Trophoblast cell (in vitro differentiated cells and primary cell): ENCODE data around the gene MAPK7.

Source experiments
- DNase-seq, 2 donors: peaks; one replicate each; pipeline ENCODE4 v3.0.0-alpha.2; 2016
- H2AFZ ChIP-seq: 2 replicates; pipeline ENCODE4 v1.6.1; 2013; ENCODE audit warnings: low read length, moderate library complexity, mild to moderate bottlenecking; ENCODE audit not compliant: insufficient read depth, poor library complexity
- H2AK5ac ChIP-seq: 2 replicates; pipeline ENCODE4 v1.6.1; 2013; ENCODE audit warnings: mild to moderate bottlenecking, low read length
- H2BK120ac ChIP-seq: 2 replicates; pipeline ENCODE4 v1.6.1; 2013; ENCODE audit warnings: low read length, mild to moderate bottlenecking, moderate library complexity; ENCODE audit not compliant: insufficient read depth, poor library complexity
- H2BK12ac ChIP-seq: 2 replicates; pipeline ENCODE4 v1.6.1; 2013; ENCODE audit warnings: mild to moderate bottlenecking, low read length, moderate library complexity
- H2BK5ac ChIP-seq: 2 replicates; pipeline ENCODE4 v1.6.1; 2013; ENCODE audit warnings: low read length, low read depth, moderate library complexity, mild to moderate bottlenecking; ENCODE audit not compliant: poor library complexity
- H3K14ac ChIP-seq: 2 replicates; pipeline ENCODE4 v1.6.1; 2013; ENCODE audit warnings: mild to moderate bottlenecking, low read length
- H3K18ac ChIP-seq: 2 replicates; pipeline ENCODE4 v1.6.1; 2013; ENCODE audit warnings: mild to moderate bottlenecking, low read length
- H3K23ac ChIP-seq: 2 replicates; pipeline ENCODE4 v1.6.1; 2013; ENCODE audit warnings: low read length
- H3K27ac ChIP-seq: 2 replicates; pipeline ENCODE4 v1.5.1; 2013; ENCODE audit warnings: low read depth, mild to moderate bottlenecking, inconsistent platforms, low read length, moderate library complexity
- H3K27me3 ChIP-seq: 2 replicates; pipeline ENCODE4 v1.6.1; 2013; ENCODE audit warnings: inconsistent platforms, mild to moderate bottlenecking, low read length, moderate library complexity; ENCODE audit not compliant: insufficient read depth
- H3K36me3 ChIP-seq, 2 experiments: 1 replicate in 1 of 2; 2 replicates in 1 of 2; pipeline ENCODE4 v1.6.1; 2013; ENCODE audit warnings: low read length in 2 of 2, mild to moderate bottlenecking in 2 of 2, moderate library complexity in 1 of 2; ENCODE audit not compliant: insufficient read depth in 2 of 2, control insufficient read depth in 1 of 2
- H3K4ac ChIP-seq: 2 replicates; pipeline ENCODE4 v1.6.1; 2013; ENCODE audit warnings: low read depth, mild to moderate bottlenecking, low read length, moderate library complexity
- H3K4me1 ChIP-seq, 2 experiments: 1 replicate in 1 of 2; 2 replicates in 1 of 2; pipeline ENCODE4 v1.6.1; 2013; ENCODE audit warnings: low read length in 2 of 2, mild to moderate bottlenecking in 2 of 2, moderate library complexity in 1 of 2; ENCODE audit not compliant: insufficient read depth in 2 of 2, control insufficient read depth in 1 of 2
- H3K4me2 ChIP-seq: 2 replicates; pipeline ENCODE4 v1.6.1; 2013; ENCODE audit warnings: inconsistent platforms, mild to moderate bottlenecking, low read length, moderate library complexity
- H3K4me3 ChIP-seq: 2 replicates; pipeline ENCODE4 v1.5.1; 2013; ENCODE audit warnings: mild to moderate bottlenecking, low read depth, low read length, inconsistent platforms
- H3K79me1 ChIP-seq: one replicate; pipeline ENCODE4 v1.6.1; 2013; ENCODE audit warnings: low read length
- H3K79me2 ChIP-seq: 2 replicates; pipeline ENCODE4 v1.6.1; 2013; ENCODE audit warnings: low read length, mild to moderate bottlenecking; ENCODE audit not compliant: control insufficient read depth, insufficient read depth, poor library complexity
- H3K9ac ChIP-seq: 2 replicates; pipeline ENCODE4 v1.6.1; 2013; ENCODE audit warnings: mild to moderate bottlenecking, low read length
- H3K9me3 ChIP-seq: 2 replicates; pipeline ENCODE4 v1.6.1; 2013; ENCODE audit warnings: low read depth, mild to moderate bottlenecking, control low read depth, inconsistent platforms, low read length; ENCODE audit not compliant: insufficient read depth
- H4K12ac ChIP-seq: 2 replicates; pipeline ENCODE4 v1.6.1; 2013; ENCODE audit warnings: low read depth, mild to moderate bottlenecking, low read length, moderate library complexity
- H4K8ac ChIP-seq: 2 replicates; pipeline ENCODE4 v1.6.1; 2013; ENCODE audit warnings: low read depth, mild to moderate bottlenecking, low read length, moderate library complexity
- H4K91ac ChIP-seq: one replicate; pipeline ENCODE4 v1.6.1; 2013; ENCODE audit warnings: low read depth, mild to moderate bottlenecking, low read length, moderate library complexity
- WGBS: extraction: QIAGEN DNeasy Blood & Tissue Kit; methylation state at CpG from one replicate; pipeline ENCODE4 v1.1.7; 2013; ENCODE audit warnings: missing lambda C conversion rate; ENCODE audit not compliant: insufficient read length, insufficient coverage; ENCODE audit errors: extremely low coverage; 5-methylcytosine and 5-hydroxymethylcytosine counted together

Gene MAPK7

DNA sequence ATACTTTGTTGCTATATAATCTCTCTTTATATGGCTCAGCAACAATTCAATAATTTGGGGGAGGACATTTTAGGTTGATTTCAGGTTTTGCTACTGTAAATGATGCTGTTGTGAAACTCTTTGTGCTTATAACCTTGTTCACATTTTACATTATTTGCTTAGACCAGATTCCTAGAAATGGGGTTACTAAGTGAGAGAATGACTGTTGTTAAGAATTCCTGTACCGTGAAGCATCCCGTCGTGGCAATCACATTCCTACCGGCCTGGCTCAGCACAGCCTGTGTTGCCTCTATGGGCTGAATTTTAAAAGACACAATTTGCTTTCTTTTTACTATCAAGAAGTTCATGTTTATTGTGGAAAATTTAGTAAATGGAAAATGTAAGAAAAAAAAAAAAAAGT, 47.2 kb upstream of the MAPK7 start:
- H3K9ac ChIP-seq, result no peak overlapping the region
- no peaks in the 10 kb centered on the region for H3K27me3 ChIP-seq
- H4K12ac ChIP-seq, result no peak overlapping the region
- H3K9me3 ChIP-seq, result no peaks in the 10 kb centered on the region
- no peak overlapping the region for H3K4me2 ChIP-seq
- H2BK120ac ChIP-seq, result no peak overlapping the region
- H3K79me1 ChIP-seq, result peaks cover 4% of the 10 kb centered on the region
- no peak overlapping the region for H3K18ac ChIP-seq
- no peak overlapping the region for H2AK5ac ChIP-seq
- H3K4me3 ChIP-seq, result no peak overlapping the region
- WGBS, result no CpG with 5 or more reads among the region's 4 CpGs
- peak; percentile 80 to 84 for DNase-seq
- H2BK12ac ChIP-seq, result no peak overlapping the region
- H3K23ac ChIP-seq, result no peak overlapping the region
- no peak overlapping the region for H4K8ac ChIP-seq
- no peak overlapping the region for H4K91ac ChIP-seq
- H3K36me3 ChIP-seq, result peaks cover 40 to 42% of the 10 kb centered on the region in 2 experiments
- peaks cover 8 to 12% of the 10 kb centered on the region in 2 experiments for H3K4me1 ChIP-seq
- no peak overlapping the region for H3K27ac ChIP-seq
- no peak overlapping the region for H3K4ac ChIP-seq
- no peak overlapping the region for H2BK5ac ChIP-seq
- no peak overlapping the region for H3K14ac ChIP-seq
- H2AFZ ChIP-seq, result no peak overlapping the region
- H3K79me2 ChIP-seq, result no peaks in the 10 kb centered on the region

DNA sequence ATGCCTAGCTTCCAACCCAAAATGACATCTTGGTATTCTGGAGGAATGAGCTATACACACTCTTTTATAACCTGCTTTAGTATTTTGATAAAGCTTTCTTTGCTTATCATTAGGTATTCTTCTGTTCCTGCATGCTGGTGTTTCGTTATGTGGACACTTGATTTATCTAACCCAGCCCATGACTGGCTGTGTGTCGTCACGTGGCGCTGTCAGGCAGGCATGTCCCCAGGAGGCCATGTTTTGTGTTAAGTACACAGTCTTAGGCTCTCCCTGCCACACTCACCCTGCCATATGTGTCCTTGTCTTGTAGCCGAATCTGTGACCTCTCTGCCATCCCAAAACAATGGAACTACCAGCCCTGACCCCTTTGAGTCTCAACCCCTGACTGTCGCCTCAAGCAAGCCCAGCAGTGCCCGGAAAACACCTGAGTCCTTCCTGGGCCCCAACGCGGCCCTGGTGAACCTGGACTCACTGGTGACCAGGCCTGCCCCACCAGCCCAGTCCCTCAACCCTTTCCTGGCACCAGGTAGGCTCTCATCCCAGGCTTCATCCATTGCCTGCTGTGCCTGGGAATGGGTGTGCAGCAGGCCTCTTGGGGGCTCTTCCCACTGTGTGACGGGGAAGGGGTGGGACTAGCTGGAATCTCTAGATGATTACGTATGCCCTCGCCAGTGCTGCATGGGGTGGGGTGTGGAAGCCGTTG, 46.6 kb upstream of the MAPK7 start:
- Histone ChIP-seq H3K4me2 (no peak overlapping the region), H3K9ac (no peak overlapping the region), H3K79me2 (no peaks in the 10 kb centered on the region), H4K8ac (no peak overlapping the region), H3K36me3 (peaks cover 42 to 47% of the 10 kb centered on the region in 2 experiments), H3K18ac (no peak overlapping the region), H2BK12ac (peak overlapping the region; percentile 55), H3K4me3 (no peak overlapping the region), H3K27me3 (no peaks in the 10 kb centered on the region), H3K4ac (no peak overlapping the region), H3K14ac (peak overlapping the region; percentile 10), H3K79me1 (peaks cover 4% of the 10 kb centered on the region), H3K4me1 (peaks cover 8 to 12% of the 10 kb centered on the region in 2 experiments), H2BK5ac (no peak overlapping the region), H3K9me3 (no peaks in the 10 kb centered on the region), H2AK5ac (no peak overlapping the region), H2BK120ac (peak overlapping the region; percentile 10), H2AFZ (no peak overlapping the region), H3K23ac (no peak overlapping the region), H3K27ac (no peak overlapping the region), H4K12ac (peak overlapping the region; percentile 32), H4K91ac (no peak overlapping the region)
- peak in 1 of 2 donors; percentile 26 for DNase-seq
- WGBS, result no CpG with 5 or more reads among the region's 13 CpGs

DNA sequence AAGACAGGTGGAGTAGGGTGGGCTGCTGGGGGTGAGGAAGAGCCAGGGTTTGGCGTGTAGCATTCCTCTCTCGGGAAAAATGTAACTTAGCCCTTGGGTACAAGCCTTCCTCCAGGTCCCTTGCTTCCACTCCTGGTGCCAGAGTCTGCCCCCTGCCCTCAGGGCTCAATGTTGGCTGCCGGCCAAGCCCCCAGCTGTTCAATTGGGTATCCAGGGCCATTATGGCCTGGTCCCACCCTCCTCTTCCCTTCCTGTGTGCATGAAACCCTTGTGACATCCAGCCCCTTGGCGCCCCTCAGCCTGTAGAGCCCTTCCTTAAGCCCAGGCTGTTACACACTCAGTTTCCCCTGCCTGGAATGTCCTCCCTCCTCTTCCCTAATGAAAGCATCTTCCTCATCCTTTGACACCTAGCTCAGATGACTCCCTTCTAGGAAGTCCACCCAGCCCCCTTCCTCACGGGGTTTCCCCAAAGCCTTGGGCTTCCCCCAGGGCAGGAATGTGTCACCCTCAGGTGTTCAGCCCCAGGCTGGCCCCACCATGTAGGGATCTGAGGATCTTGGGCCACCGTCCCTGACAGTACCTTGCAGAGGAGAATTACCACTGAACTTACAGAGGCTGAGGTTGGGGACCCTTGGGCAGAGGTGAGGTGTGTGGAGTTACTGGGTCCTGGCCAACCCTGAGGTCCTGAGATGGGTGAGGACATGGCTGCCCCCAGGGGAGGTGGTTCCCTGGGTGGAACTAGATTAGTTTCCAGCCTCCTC, 45.7 kb upstream of the MAPK7 start:
- no peak overlapping the region for H3K9ac ChIP-seq
- peaks cover 2% of the 10 kb centered on the region for H3K79me1 ChIP-seq
- no peak overlapping the region for H2BK12ac ChIP-seq
- H3K14ac ChIP-seq, result no peak overlapping the region
- peaks cover 6 to 10% of the 10 kb centered on the region in 2 experiments for H3K4me1 ChIP-seq
- no peak overlapping the region for H3K4me3 ChIP-seq
- H4K12ac ChIP-seq, result no peak overlapping the region
- no peak overlapping the region for H4K8ac ChIP-seq
- peaks cover 42 to 47% of the 10 kb centered on the region in 2 experiments for H3K36me3 ChIP-seq
- no peak overlapping the region for H3K18ac ChIP-seq
- no peaks in the 10 kb centered on the region for H3K79me2 ChIP-seq
- no peaks in the 10 kb centered on the region for H3K27me3 ChIP-seq
- no peak overlapping the region for H3K27ac ChIP-seq
- no peak overlapping the region for H2AK5ac ChIP-seq
- no peak overlapping the region for H3K23ac ChIP-seq
- peak; percentile 57 to 63 for DNase-seq
- H2BK5ac ChIP-seq, result no peak overlapping the region
- H4K91ac ChIP-seq, result no peak overlapping the region
- no peak overlapping the region for H2AFZ ChIP-seq
- H3K4me2 ChIP-seq, result no peak overlapping the region
- no peak overlapping the region for H2BK120ac ChIP-seq
- no CpG with 5 or more reads among the region's 6 CpGs for WGBS
- H3K9me3 ChIP-seq, result no peaks in the 10 kb centered on the region
- no peak overlapping the region for H3K4ac ChIP-seq

GRCh38 chr17:19333132-19333440, 45.2 kb upstream of the MAPK7 start:
- WGBS, result no CpG with 5 or more reads among the region's 1 CpG
- H2BK12ac ChIP-seq, result no peak overlapping the region

More at GRCh38 chr17:19333132-19333440, 45.2 kb upstream of the MAPK7 start:
- Histone ChIP-seq H3K9me3 (no peaks in the 10 kb centered on the region), H3K23ac (no peak overlapping the region), H4K91ac (no peak overlapping the region), H3K79me2 (no peaks in the 10 kb centered on the region), H3K27ac (no peak overlapping the region), H2AFZ (no peak overlapping the region), H3K4me2 (no peak overlapping the region), H3K9ac (no peak overlapping the region), H3K4me1 (peaks cover 6 to 10% of the 10 kb centered on the region in 2 experiments), H2BK5ac (no peak overlapping the region), H3K36me3 (peaks cover 41 to 47% of the 10 kb centered on the region in 2 experiments), H3K27me3 (no peaks in the 10 kb centered on the region), H3K18ac (no peak overlapping the region), H3K4me3 (no peak overlapping the region), H2BK120ac (no peak overlapping the region), H3K4ac (no peak overlapping the region), H3K14ac (no peak overlapping the region), H3K79me1 (peaks cover 2% of the 10 kb centered on the region), H4K12ac (no peak overlapping the region), H2AK5ac (no peak overlapping the region), H4K8ac (no peak overlapping the region)
- DNase-seq, result no peak
